ENCODE data around the gene GABARAPL2. TPM values are rescaled to one million over a fixed set of nuclear protein-coding genes. Genes with fewer than 3 reads are reported as not detected.
A peak's percentile ranks its signal among the peaks of the same experiment; 100 is the strongest.

The GABARAPL2 gene
- total RNA-seq, 4 donors from 2014 or later = 52.0 to 80.9 (median 61.9) TPM

GRCh38 chr16:75616521-75617010 is 50.4 kb downstream of the GABARAPL2 start:
- Histone ChIP-seq H3K4me1 (peaks cover 0 to 4% (median 0%) of the 10 kb centered on the region in 4 donors), H3K27ac (peak overlapping the region; percentile 2 to 31 (median 23)), H3K4me3 (no peak overlapping the region), H3K36me3 (peaks cover 0 to 52% (median 0%) of the 10 kb centered on the region in 3 donors), H3K9me3 (no peaks in the 10 kb centered on the region), H3K27me3 (no peaks in the 10 kb centered on the region)
- no peak for DNase-seq
- TF ChIP-seq POLR2A (IDR thresholded peaks at IDR 0.05) (no peak), CTCF (IDR thresholded peaks at IDR 0.05) (no peak)

DNA sequence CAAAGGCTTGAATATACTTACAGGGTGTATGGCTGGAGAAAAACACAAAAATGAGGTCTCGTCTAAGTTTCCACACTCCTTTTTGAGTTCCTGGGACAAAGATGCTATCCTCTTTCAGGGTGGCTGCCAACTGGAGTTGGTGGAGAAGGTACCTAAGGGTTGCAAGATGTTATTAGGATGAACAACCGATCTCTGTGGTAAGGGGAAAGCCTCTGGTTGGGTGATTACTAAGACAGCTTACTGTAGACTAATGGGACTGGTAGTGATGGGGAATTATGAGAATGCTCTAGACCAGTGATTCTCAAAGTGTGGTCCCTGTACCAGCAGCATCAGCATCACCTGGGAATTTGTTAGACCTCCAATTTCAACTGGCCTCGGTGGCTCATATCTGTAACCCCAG is 50.9 kb downstream of the GABARAPL2 start:
- Histone ChIP-seq H3K27me3 (no peaks in the 10 kb centered on the region), H3K9me3 (no peaks in the 10 kb centered on the region), H3K4me3 (no peak overlapping the region), H3K4me1 (peaks cover 0 to 10% (median 3%) of the 10 kb centered on the region in 4 donors), H3K27ac (peak overlapping the region in 3 of 4 donors; percentile 2 to 26 (median 20)), H3K36me3 (peaks cover 0 to 46% (median 0%) of the 10 kb centered on the region in 3 donors)
- DNase-seq = no peak
- TF ChIP-seq POLR2A (IDR thresholded peaks at IDR 0.05) (no peak), CTCF (IDR thresholded peaks at IDR 0.05) (no peak)

GRCh38 chr16:75618780-75619179 is 52.6 kb downstream of the GABARAPL2 start:
- Histone ChIP-seq H3K36me3 (peaks cover 0 to 33% (median 0%) of the 10 kb centered on the region in 3 donors), H3K9me3 (no peaks in the 10 kb centered on the region), H3K4me1 (peaks cover 0 to 13% (median 5%) of the 10 kb centered on the region in 4 donors), H3K27ac (no peak overlapping the region), H3K27me3 (no peaks in the 10 kb centered on the region), H3K4me3 (no peak overlapping the region)
- no peak for TF ChIP-seq CTCF (IDR thresholded peaks at IDR 0.05)
- TF ChIP-seq POLR2A (IDR thresholded peaks at IDR 0.05) = no peak
- no peak for DNase-seq

DNA sequence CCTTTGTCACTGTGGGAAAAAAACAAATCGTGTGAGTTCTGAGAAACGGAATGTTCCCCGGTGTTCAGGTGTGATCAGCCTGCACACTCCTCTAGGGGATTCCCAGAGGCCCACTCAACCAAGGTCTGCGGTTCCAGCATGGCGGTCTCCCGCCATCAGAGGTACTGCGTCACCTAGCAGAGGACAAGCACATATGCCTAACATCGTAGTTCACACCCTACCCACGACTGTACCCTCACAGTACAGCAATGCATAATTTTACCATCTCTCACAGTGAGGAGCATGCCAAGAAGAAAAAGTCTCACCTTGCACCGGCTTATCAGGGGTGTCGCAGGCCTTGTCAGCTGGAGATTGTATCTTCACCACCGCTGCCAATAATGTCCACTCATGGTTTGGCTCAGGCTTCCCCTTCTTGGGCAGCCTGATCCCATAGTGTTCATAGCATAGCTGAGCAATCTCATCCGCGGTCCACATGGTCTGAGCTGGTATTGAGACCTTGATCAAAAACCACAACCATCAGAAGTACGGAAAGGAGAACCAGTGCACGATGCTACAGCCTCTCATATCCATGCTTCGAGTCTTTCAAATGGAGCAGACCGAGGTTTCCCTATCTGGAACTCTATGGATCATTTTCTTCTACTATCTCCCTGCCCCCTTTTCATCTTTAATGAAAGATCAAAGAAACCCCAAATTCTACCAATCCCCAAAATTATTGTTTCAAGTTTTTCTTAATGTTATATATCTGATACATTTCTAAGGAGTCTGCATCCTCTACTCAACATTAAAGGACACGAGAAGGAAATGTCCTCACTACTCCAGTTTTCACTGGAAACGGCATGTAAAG is 54.4 kb downstream of the GABARAPL2 start:
- H3K4me3 ChIP-seq = no peak overlapping the region
- no peaks in the 10 kb centered on the region for H3K27me3 ChIP-seq
- peaks cover 0 to 13% (median 5%) of the 10 kb centered on the region in 4 donors for H3K4me1 ChIP-seq
- no peaks in the 10 kb centered on the region for H3K9me3 ChIP-seq
- H3K27ac ChIP-seq = peak overlapping the region in 1 of 4 donors; percentile 34
- DNase-seq = peak in 2 of 3 donors; percentile 35 to 62
- H3K36me3 ChIP-seq = peaks cover 0 to 23% (median 0%) of the 10 kb centered on the region in 3 donors
- TF ChIP-seq POLR2A (IDR thresholded peaks at IDR 0.05) (no peak), CTCF (IDR thresholded peaks at IDR 0.05) (no peak)

DNA sequence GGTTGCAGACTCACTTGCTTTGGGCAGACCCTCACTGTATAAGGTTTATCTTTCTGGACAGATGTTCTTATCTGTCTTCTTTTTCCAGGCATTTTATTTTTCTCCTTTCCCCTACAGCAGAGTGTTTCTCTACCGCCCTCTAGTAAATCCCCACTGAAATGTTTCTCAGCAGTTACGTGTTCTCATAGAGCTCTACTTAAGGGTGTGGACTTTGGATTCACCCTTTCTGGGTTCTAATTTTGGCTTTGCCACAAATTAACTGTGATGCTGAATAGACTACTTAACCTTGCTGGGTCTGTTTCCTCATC is 54.9 kb downstream of the GABARAPL2 start:
- no peak for DNase-seq
- H3K4me1 ChIP-seq = peaks cover 0 to 13% (median 5%) of the 10 kb centered on the region in 4 donors
- no peak overlapping the region for H3K4me3 ChIP-seq
- no peaks in the 10 kb centered on the region for H3K27me3 ChIP-seq
- H3K9me3 ChIP-seq = no peaks in the 10 kb centered on the region
- peak overlapping the region in 1 of 4 donors; percentile 49 for H3K27ac ChIP-seq
- peaks cover 0 to 29% (median 0%) of the 10 kb centered on the region in 3 donors for H3K36me3 ChIP-seq
- TF ChIP-seq POLR2A (IDR thresholded peaks at IDR 0.05) (no peak), CTCF (IDR thresholded peaks at IDR 0.05) (peak in 3 of 6 experiments; percentile 19 to 51 (median 46))
